ENCODE data around the gene ULK2.

The ULK2 gene

DNA sequence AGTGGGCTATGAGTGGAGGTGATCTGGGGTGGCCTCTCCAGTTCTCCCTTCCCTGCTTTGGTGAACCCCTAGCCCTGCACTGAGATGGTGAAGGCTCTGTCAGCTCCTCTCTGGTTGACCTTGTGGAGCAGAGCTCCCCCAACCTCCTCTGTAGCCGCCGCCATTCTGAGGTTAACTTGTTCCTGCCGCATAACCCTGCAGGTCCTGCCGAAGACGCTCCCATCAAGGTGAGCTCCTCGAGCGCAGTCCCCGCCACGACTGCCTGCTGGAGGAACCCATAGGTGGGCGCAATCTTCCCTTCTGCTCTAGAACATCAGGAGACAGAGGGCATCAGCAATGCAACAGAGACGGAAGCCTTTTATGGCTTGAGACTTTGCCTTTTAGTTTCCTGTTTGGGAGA is 136.1 kb downstream of the ULK2 start:
- in situ Hi-C loops (cut with HindIII; ENCODE audit: low sequenced_read_pairs) = no loop called here
- TF ChIP-seq, protein P1, sequence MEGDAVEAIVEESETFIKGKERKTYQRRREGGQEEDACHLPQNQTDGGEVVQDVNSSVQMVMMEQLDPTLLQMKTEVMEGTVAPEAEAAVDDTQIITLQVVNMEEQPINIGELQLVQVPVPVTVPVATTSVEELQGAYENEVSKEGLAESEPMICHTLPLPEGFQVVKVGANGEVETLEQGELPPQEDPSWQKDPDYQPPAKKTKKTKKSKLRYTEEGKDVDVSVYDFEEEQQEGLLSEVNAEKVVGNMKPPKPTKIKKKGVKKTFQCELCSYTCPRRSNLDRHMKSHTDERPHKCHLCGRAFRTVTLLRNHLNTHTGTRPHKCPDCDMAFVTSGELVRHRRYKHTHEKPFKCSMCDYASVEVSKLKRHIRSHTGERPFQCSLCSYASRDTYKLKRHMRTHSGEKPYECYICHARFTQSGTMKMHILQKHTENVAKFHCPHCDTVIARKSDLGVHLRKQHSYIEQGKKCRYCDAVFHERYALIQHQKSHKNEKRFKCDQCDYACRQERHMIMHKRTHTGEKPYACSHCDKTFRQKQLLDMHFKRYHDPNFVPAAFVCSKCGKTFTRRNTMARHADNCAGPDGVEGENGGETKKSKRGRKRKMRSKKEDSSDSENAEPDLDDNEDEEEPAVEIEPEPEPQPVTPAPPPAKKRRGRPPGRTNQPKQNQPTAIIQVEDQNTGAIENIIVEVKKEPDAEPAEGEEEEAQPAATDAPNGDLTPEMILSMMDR (IDR thresholded peaks at IDR 0.05; ENCODE audit: low read depth, low read length) = no peak
- DNase-seq (ENCODE audit: low read depth, low spot score) = no peak
- H3K4me3 ChIP-seq (ENCODE audit: low read depth, low read length) = no peak overlapping the region

DNA sequence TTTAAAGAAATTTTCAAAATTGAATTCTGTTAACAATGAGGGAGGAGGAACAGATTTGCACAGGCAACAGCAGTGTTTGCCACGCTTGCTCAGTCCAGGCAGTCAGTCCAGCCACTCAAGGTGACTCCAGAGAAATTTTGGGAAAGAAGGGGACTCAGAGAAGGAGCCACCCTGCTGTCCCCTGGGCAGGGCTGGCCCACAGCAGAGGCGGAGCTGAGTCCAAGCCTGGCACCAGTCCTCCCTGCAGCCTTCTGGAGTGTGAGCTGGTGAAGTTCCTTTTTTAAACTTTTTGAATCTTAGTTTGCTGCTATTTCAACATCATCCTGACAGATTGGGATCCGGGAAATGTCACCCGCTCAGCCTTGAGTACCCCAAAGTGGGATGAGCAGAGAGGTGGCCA is 136.9 kb downstream of the ULK2 start:
- H3K4me3 ChIP-seq (ENCODE audit: low read depth, low read length) = no peak overlapping the region
- TF ChIP-seq, protein P1 (IDR thresholded peaks at IDR 0.05; ENCODE audit: low read depth, low read length) = no peak
- in situ Hi-C loops (cut with HindIII; ENCODE audit: low sequenced_read_pairs) = no loop called here
- no peak for DNase-seq (ENCODE audit: low read depth, low spot score)

DNA sequence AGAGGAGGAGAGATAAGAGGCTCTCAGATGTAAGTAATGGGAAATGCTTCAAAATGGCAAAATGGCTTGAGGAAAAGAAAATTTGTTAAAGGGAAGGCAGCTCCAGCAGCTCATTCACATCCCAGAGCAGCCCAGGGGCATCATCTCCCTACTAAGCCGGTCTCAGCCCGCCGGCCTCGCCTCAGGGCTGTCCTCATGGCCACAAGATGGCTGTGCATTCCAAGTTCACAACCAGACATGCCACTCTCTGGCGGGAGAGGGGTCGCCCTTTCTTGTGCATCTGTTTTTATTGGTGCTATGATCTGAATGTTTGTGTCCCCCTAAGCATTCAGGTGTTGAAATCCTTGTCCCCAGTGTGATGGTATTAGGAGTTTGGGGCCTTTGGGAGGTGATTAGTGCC is 137.8 kb downstream of the ULK2 start:
- TF ChIP-seq, protein P1 (IDR thresholded peaks at IDR 0.05; ENCODE audit: low read depth, low read length) = no peak
- DNase-seq (ENCODE audit: low read depth, low spot score) = no peak
- in situ Hi-C loops (cut with HindIII; ENCODE audit: low sequenced_read_pairs) = no loop called here
- H3K4me3 ChIP-seq (ENCODE audit: low read depth, low read length) = no peak overlapping the region

DNA sequence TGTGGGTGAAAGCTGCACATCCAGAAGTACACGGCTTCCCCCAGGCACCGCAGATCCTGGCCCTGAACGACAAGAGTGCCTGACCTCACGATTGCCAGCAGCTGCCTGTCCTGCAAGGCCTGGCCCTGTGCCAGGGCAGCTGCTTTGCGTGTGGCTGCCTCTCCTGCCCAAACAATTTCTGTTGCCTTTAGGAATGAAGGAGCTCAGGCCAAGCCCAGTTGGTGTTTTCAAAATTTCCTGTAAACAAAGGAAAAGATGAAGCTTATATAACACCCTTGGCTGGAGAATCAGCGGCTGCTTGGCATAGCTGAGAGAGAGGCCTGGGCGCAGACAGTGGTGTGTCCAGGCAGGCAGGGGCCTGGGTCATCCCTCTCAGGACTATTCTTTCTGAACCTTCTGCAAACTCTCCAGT is 139.6 kb downstream of the ULK2 start:
- DNase-seq (ENCODE audit: low read depth, low spot score) = peak; percentile 57
- H3K4me3 ChIP-seq (ENCODE audit: low read depth, low read length) = no peak overlapping the region
- TF ChIP-seq, protein P1 (IDR thresholded peaks at IDR 0.05; ENCODE audit: low read depth, low read length) = no peak
- in situ Hi-C loops (cut with HindIII; ENCODE audit: low sequenced_read_pairs) = no loop called here

DNA sequence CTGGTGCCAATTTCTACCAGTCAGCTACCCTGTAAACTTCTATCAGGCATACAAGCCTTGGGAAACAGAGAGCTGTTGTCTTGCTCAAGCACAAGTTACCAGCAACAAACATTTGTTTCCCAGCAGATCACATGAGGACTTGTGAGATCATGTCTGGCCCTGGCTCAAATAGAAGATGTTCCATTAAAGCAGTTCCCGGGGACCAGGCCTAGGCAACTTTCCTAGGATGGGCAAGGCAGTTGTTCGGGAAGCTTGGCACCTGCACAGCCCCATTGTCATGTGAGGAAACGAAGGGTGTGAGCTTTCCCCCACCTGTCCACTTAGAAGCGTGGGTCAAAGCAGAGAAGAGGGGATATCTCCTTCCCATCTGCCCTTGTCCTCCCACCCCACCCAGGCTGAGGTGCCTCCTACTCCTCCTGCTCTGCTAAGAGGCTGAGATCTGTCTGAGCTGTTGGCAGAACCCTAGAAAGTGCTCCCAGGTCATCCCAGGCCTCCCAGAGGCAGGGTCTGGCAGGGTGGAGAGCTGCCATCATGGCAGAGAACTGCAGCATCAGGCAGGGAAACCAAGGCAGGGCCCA is 140.1 kb downstream of the ULK2 start:
- peak; percentile 46 for DNase-seq (ENCODE audit: low read depth, low spot score)
- TF ChIP-seq, protein P1 (IDR thresholded peaks at IDR 0.05; ENCODE audit: low read depth, low read length) = no peak
- in situ Hi-C loops (cut with HindIII; ENCODE audit: low sequenced_read_pairs) = no loop called here
- no peak overlapping the region for H3K4me3 ChIP-seq (ENCODE audit: low read depth, low read length)

DNA sequence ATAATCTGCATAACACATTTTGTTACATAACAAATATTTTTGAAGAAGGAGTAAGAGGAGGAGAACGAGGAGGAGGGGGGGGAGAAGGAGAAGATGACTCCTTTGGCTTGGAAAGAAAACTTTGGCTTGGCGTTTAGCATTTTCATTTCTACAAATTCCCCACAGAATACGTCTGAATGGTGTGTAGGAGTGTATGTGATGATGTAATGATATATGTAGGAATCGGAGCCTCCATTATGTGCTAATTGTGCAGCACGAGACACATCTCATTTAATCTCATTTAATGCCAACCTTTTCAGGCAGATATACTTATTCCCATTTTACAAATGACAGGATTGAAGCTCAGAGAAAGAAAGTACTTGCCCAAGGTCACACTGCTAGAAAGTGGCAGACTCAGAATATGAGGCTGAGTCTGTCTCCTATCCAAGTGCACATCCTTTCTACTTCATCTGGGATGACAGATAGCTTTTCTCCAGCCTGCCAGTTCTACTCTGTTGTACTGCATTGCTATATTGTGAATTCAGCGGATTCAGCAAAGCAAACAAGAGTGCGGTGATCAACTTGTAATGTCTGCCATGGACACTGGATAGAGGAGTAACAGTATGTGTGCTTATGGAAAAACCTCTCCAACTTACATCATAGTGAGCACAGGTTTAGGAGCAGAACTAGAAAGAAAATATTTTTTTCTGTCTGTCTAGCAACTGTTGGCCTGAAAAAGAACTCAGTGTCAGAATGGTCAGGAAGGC is 140.9 kb downstream of the ULK2 start:
- in situ Hi-C loops (cut with HindIII; ENCODE audit: low sequenced_read_pairs) = no loop called here
- TF ChIP-seq, protein P1 (IDR thresholded peaks at IDR 0.05; ENCODE audit: low read depth, low read length) = no peak
- H3K4me3 ChIP-seq (ENCODE audit: low read depth, low read length) = no peak overlapping the region
- no peak for DNase-seq (ENCODE audit: low read depth, low spot score)

Data from astrocyte of the spinal cord (primary cell).